GM12873 (cell line): Measurements from ENCODE around the gene MYH7.

Experiments
- TF ChIP-seq, protein P1 (sequence below): IDR thresholded peaks from 2 replicates; pipeline ENCODE4 v1.5.1; 2012; ENCODE audit warnings: low read depth, mild to moderate bottlenecking, moderate library complexity, low read length, control low read depth; ENCODE audit not compliant: insufficient read depth; ENCODE audit errors: missing control alignments

The MYH7 gene

GRCh38 chr14:23406725-23407355 is 28.6 kb downstream of the MYH7 start:
- TF ChIP-seq, protein P1, sequence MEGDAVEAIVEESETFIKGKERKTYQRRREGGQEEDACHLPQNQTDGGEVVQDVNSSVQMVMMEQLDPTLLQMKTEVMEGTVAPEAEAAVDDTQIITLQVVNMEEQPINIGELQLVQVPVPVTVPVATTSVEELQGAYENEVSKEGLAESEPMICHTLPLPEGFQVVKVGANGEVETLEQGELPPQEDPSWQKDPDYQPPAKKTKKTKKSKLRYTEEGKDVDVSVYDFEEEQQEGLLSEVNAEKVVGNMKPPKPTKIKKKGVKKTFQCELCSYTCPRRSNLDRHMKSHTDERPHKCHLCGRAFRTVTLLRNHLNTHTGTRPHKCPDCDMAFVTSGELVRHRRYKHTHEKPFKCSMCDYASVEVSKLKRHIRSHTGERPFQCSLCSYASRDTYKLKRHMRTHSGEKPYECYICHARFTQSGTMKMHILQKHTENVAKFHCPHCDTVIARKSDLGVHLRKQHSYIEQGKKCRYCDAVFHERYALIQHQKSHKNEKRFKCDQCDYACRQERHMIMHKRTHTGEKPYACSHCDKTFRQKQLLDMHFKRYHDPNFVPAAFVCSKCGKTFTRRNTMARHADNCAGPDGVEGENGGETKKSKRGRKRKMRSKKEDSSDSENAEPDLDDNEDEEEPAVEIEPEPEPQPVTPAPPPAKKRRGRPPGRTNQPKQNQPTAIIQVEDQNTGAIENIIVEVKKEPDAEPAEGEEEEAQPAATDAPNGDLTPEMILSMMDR, result no peak

GRCh38 chr14:23406244-23406643 is 29.2 kb downstream of the MYH7 start:
- TF ChIP-seq, protein P1, result no peak

DNA sequence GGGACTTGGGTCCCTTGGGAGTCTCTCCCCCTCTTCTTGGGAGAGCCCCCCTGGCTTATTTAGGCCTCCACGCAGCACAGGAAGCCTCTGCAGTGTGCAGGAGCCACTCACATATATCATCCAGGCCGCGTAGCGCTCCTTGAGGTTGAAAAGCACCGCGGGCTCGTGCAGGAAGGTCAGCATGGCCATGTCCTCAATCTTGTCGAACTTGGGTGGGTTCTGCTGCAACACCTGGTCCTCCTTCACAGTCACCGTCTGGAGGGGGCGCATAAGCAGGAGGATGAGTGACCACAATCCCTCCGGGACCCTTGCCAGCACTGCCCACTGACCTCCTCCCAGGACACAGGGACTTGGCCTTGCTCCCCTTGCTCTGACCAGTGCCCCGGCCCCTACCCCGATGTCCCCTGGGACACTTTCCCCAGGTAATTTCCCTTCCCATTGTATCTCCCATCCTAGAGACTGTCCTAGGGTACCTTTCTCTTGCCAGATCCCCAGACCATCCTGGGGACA is 29.9 kb downstream of the MYH7 start:
- TF ChIP-seq, protein P1, result no peak

- TF ChIP-seq, protein P1, result no peak
Observed at GRCh38 chr14:23405096-23405495, 30.4 kb downstream of the MYH7 start.

DNA sequence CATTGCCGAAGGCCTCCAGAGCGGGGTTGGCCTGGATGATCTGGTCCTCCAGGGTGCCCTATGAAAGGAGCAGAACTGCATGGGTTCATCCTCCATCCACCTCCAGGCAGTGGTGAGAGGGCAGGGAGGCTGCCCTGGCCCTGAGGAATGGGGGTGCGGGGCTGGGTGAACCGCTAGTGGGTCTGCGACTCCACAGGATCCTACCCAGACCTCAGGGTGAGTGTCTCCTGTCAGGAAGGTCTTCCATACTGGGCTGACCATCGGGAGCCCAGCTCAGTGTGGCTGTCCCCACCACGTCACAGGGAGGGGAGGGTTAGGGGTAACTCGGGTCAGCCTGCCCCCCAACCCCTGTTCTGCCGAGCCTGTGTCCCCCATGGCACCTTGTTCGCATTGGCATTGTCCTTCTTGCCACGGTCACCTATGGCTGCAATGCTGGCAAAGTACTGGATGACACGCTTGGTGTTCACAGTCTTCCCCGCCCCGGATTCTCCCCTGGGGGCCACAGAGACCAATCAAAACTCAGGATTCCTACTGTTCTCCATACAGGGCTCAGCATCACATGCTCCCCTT is 31.0 kb downstream of the MYH7 start:
- TF ChIP-seq, protein P1, result no peak

DNA sequence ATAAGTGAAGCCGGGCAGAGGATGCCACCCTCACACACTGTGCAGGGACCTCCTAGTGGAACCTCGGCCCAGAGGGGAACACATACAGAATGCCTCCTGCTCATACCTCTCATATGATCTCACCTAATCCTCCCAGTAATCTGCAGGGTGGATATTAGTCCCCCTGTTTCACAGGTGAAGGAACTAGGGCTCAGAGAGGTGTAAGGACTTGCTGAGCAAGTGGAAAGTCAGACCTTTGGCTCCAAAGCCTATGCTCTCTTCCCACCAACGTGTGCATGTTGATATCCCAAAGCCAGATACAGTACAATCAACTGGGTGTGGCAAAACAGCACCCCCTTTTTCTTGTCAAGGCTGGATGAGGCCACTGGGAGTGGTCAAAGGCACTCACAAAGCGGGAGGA is 31.6 kb downstream of the MYH7 start:
- TF ChIP-seq, protein P1, result no peak

DNA sequence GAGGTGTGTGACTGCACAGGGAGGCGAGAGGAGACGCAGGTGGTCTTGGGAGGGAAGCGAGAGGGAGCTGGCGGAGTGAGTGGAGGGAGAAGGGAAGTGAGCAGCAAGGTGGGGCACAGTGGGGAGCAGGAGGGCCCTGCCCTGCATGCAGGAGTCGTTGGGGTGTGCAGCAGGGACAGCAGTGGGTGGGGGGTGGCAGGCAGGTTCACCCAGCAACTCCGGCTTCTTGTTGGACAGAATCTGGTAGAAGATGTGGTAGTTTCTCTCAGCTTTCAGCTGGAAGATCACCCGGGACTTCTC is 32.4 kb downstream of the MYH7 start:
- TF ChIP-seq, protein P1, result no peak
